Nephron (organoid): ENCODE measurements around the gene OSGEP.
"Not testable (repeated sequence)": the region's sequence is repeated elsewhere in the genome, so short reads cannot be mapped to it uniquely, and the experiment has no call there.

Experiments used
- H3K27ac Mint-ChIP-seq, 3 experiments: 2 replicates each; pipeline ENCODE4 v1.8.0; 2020; ENCODE audit warnings: mixed read lengths in 3 of 3, mild to moderate bottlenecking in 2 of 3, moderate library complexity in 1 of 3
- H3K27me3 Mint-ChIP-seq: 2 replicates; pipeline ENCODE4 v1.8.0; 2021; ENCODE audit warnings: low read depth, mild to moderate bottlenecking, moderate library complexity, mixed read lengths
- H3K36me3 Mint-ChIP-seq: 2 replicates; pipeline ENCODE4 v1.8.0; 2020; ENCODE audit warnings: low read depth, mixed read lengths
- H3K4me1 Mint-ChIP-seq: 2 replicates; pipeline ENCODE4 v1.8.0; 2020; ENCODE audit warnings: mixed read lengths
- H3K4me3 Mint-ChIP-seq, 3 experiments: 2 replicates each; pipeline ENCODE4 v1.8.0; 2020; ENCODE audit warnings: mild to moderate bottlenecking in 3 of 3, mixed read lengths in 3 of 3, moderate library complexity in 2 of 3
- H3K9me3 Mint-ChIP-seq: 2 replicates; pipeline ENCODE4 v1.8.0; 2020; ENCODE audit warnings: mixed read lengths
- TF ChIP-seq, protein P1 (sequence below), 3 experiments: fragments of 200-600 bp; sonication (generic); IDR thresholded peaks; one replicate each; pipeline ENCODE4 v1.5.0; 2021; ENCODE audit warnings: antibody characterized with exemption in 3 of 3; ENCODE audit not compliant: unreplicated experiment in 3 of 3

The OSGEP gene

GRCh38 chr14:20458031-20458789 lies 3.6 kb upstream of the OSGEP start:
- H3K4me3 Mint-ChIP-seq, result peak overlapping the region; percentile 53 to 94 (median 93)
- H3K27ac Mint-ChIP-seq, result no peak overlapping the region
- H3K27me3 Mint-ChIP-seq, result no peaks in the 10 kb centered on the region
- no peaks in the 10 kb centered on the region for H3K9me3 Mint-ChIP-seq
- peaks cover 22% of the 10 kb centered on the region for H3K36me3 Mint-ChIP-seq
- TF ChIP-seq, protein P1, sequence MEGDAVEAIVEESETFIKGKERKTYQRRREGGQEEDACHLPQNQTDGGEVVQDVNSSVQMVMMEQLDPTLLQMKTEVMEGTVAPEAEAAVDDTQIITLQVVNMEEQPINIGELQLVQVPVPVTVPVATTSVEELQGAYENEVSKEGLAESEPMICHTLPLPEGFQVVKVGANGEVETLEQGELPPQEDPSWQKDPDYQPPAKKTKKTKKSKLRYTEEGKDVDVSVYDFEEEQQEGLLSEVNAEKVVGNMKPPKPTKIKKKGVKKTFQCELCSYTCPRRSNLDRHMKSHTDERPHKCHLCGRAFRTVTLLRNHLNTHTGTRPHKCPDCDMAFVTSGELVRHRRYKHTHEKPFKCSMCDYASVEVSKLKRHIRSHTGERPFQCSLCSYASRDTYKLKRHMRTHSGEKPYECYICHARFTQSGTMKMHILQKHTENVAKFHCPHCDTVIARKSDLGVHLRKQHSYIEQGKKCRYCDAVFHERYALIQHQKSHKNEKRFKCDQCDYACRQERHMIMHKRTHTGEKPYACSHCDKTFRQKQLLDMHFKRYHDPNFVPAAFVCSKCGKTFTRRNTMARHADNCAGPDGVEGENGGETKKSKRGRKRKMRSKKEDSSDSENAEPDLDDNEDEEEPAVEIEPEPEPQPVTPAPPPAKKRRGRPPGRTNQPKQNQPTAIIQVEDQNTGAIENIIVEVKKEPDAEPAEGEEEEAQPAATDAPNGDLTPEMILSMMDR (IDR thresholded peaks at IDR 0.05; ENCODE audit: unreplicated experiment in 3 of 3), result no peak
- peaks cover 18% of the 10 kb centered on the region for H3K4me1 Mint-ChIP-seq

- Mint-ChIP-seq H3K36me3 (peaks cover 28% of the 10 kb centered on the region), H3K27ac (no peak overlapping the region), H3K27me3 (no peaks in the 10 kb centered on the region), H3K4me3 (no peak overlapping the region), H3K9me3 (no peaks in the 10 kb centered on the region), H3K4me1 (peaks cover 18% of the 10 kb centered on the region)
- TF ChIP-seq, protein P1 (IDR thresholded peaks at IDR 0.05; ENCODE audit: unreplicated experiment in 3 of 3), result no peak
Measured at GRCh38 chr14:20456971-20457370, 2.4 kb upstream of the OSGEP start.

GRCh38 chr14:20455355-20456300 lies 1.0 kb upstream of the OSGEP start:
- Mint-ChIP-seq H3K27me3 (no peaks in the 10 kb centered on the region), H3K4me1 (peaks cover 9% of the 10 kb centered on the region), H3K36me3 (peaks cover 34% of the 10 kb centered on the region), H3K9me3 (no peaks in the 10 kb centered on the region), H3K27ac (no peak overlapping the region), H3K4me3 (no peak overlapping the region)
- TF ChIP-seq, protein P1 (IDR thresholded peaks at IDR 0.05; ENCODE audit: unreplicated experiment in 3 of 3), result no peak

- H3K9me3 Mint-ChIP-seq, H3K27me3 Mint-ChIP-seq, H3K4me1 Mint-ChIP-seq: not testable (repeated sequence)
- peaks cover 42% of the 10 kb centered on the region for H3K36me3 Mint-ChIP-seq
- H3K4me3 Mint-ChIP-seq, result peak overlapping the region; percentile 54 to 76 (median 75)
- H3K27ac Mint-ChIP-seq, result peak overlapping the region in 1 of 3 experiments; percentile 49
Measured at GRCh38 chr14:20452831-20453230, 1.8 kb downstream of the OSGEP start.

DNA sequence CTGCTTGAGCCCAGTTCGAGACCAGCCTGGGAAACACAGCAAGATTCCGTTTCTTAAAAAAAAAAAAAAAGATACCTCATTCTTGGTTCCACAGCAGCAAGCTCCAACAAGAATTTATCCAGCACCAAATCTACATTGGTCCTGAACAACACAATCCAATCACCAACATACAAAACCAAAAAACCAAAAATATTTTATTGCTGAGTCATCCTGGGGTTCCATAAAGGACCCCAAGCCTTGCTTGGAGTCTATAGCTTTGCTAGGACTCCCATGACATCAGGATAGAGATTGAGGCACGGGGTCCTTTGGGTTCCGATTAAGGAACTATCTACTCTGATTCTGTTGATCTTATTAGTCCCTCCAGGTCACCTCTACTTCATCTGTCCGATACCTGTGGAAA lies 7.7 kb downstream of the OSGEP start:
- Mint-ChIP-seq H3K36me3 (peaks cover 48% of the 10 kb centered on the region), H3K4me1 (no peaks in the 10 kb centered on the region), H3K27ac (no peak overlapping the region), H3K9me3 (no peaks in the 10 kb centered on the region), H3K27me3 (no peaks in the 10 kb centered on the region), H3K4me3 (no peak overlapping the region)
- TF ChIP-seq, protein P1 (IDR thresholded peaks at IDR 0.05; ENCODE audit: unreplicated experiment in 3 of 3), result no peak

- not testable (repeated sequence) for H3K27ac Mint-ChIP-seq, H3K9me3 Mint-ChIP-seq, H3K27me3 Mint-ChIP-seq, H3K4me3 Mint-ChIP-seq, H3K4me1 Mint-ChIP-seq
- H3K36me3 Mint-ChIP-seq, result peaks cover 28% of the 10 kb centered on the region
Measured at GRCh38 chr14:20443650-20444049, 11.0 kb downstream of the OSGEP start.
